Prostate gland (tissue), 2 donors: ENCODE data around the gene RUVBL1. TPM values are rescaled to one million over a fixed set of nuclear protein-coding genes. Genes with fewer than 3 reads are reported as not detected.
"Not testable (repeated sequence)": the region's sequence is repeated elsewhere in the genome, so short reads cannot be mapped to it uniquely, and the experiment has no call there.

Experiments used
- DNase-seq: peaks from one replicate; pipeline ENCODE4 v3.0.0-alpha.2; 2019; ENCODE audit warnings: low spot score
- H3K27ac ChIP-seq, 2 donors: fragments of 200-600 bp; sonication (generic); 2 replicates each; pipeline ENCODE4 v1.5.1; 2017 to 2019
- H3K27me3 ChIP-seq: fragments of 200-600 bp; sonication (generic); replicated peaks from 2 replicates; pipeline ENCODE4 v1.5.1; 2019; ENCODE audit not compliant: insufficient read depth
- H3K36me3 ChIP-seq, 2 donors: fragments of 200-600 bp; sonication (generic); 1 replicate in 1 of 2; 2 replicates in 1 of 2; pipeline versions ENCODE4 v1.5.1 to v1.8.1; 2017 to 2019
- H3K4me1 ChIP-seq: fragments of 200-600 bp; sonication (generic); replicated peaks from 2 replicates; pipeline ENCODE4 v1.5.1; 2019
- H3K4me3 ChIP-seq, 2 donors: fragments of 200-600 bp; sonication (generic); 2 replicates each; pipeline ENCODE4 v1.5.1; 2017 to 2019
- H3K9me3 ChIP-seq: fragments of 200-600 bp; sonication (generic); 2 replicates; pipeline ENCODE4 v1.5.1; 2017
- CTCF ChIP-seq, 4 experiments: fragments of 200-600 bp in 2 of 4; fragments of 450-650 bp in 2 of 4; sonication (generic) in 2 of 4; IDR thresholded peaks; 1 replicate in 3 of 4; 2 replicates in 1 of 4; pipeline ENCODE4 v1.5.1; 2016 to 2019; ENCODE audit warnings: antibody characterized with exemption in 4 of 4, mild to moderate bottlenecking in 2 of 4, moderate library complexity in 2 of 4
- POLR2A ChIP-seq: fragments of 450-650 bp; IDR thresholded peaks from one replicate; pipeline ENCODE4 v1.6.1; 2016; ENCODE audit warnings: antibody characterized with exemption, mild to moderate bottlenecking
- POLR2AphosphoS5 ChIP-seq: sonication (generic); formaldehyde crosslinking; IDR thresholded peaks from one replicate; pipeline ENCODE4 v1.6.1; 2017; ENCODE audit warnings: antibody characterized with exemption
- WGBS: methylation state at CpG from one replicate; pipeline ENCODE4 v1.1.5; 2018; 5-methylcytosine and 5-hydroxymethylcytosine counted together
- intact Hi-C: fragments of 100-400 bp; cut with DNase I; formaldehyde crosslinking; loops from one replicate; pipeline ENCODE4 v1.14.2; 2022
- total RNA-seq, 2 donors: library from RNA; depleted of rRNA; stranded (reverse); fragments of >200 nt; gene quantifications; one replicate each; pipeline ENCODE4 v1.1.0, GENCODE V29; 2016

The RUVBL1 gene
- total RNA-seq, 2 donors from 2014 or later: 24.0 to 28.1 TPM

- intact Hi-C loops: no loop called here
- no peak overlapping the region for H3K27ac ChIP-seq
- no peak overlapping the region for H3K4me3 ChIP-seq
- no peak for DNase-seq
- WGBS: 94% methylated on average over 3 of the region's 3 CpGs
- no peaks in the 10 kb centered on the region for H3K9me3 ChIP-seq
- no peaks in the 10 kb centered on the region for H3K4me1 ChIP-seq
- no peaks in the 10 kb centered on the region for H3K36me3 ChIP-seq
- H3K27me3 ChIP-seq: no peaks in the 10 kb centered on the region
- TF ChIP-seq POLR2A (no peak), POLR2AphosphoS5 (no peak), CTCF (IDR thresholded peaks at IDR 0.05) (no peak)
Observed at GRCh38 chr3:128155616-128156360, 32.2 kb upstream of the RUVBL1 start.

- H3K4me1 ChIP-seq, H3K27me3 ChIP-seq, DNase-seq, H3K9me3 ChIP-seq, intact Hi-C loops, H3K36me3 ChIP-seq: not testable (repeated sequence)
- 83% methylated on average over 16 of the region's 16 CpGs for WGBS
- Histone ChIP-seq H3K27ac (peak overlapping the region in 1 of 2 donors; percentile 82), H3K4me3 (peak overlapping the region; percentile 85 to 93)
Observed at GRCh38 chr3:128154354-128154753, 30.7 kb upstream of the RUVBL1 start.

GRCh38 chr3:128153156-128154041 is 29.8 kb upstream of the RUVBL1 start, which contains the start of gene EEFSEC:
TSS of gene EEFSEC (plus strand) at chr3:128153481. CDS start at chr3:128153508, 27 bp downstream.
- Histone ChIP-seq H3K4me1 (no peaks in the 10 kb centered on the region), H3K27me3 (no peaks in the 10 kb centered on the region), H3K36me3 (no peaks in the 10 kb centered on the region), H3K4me3 (peak within 1 kb of the TSS; percentile 85 to 93), H3K27ac (peak within 1 kb of the TSS; percentile 80 to 82), H3K9me3 (no peaks in the 10 kb centered on the region)
- TF ChIP-seq CTCF (IDR thresholded peaks at IDR 0.05) (peak in 2 of 4 experiments; percentile 6 to 18), POLR2A (no peak), POLR2AphosphoS5 (peak; percentile 80)
- WGBS: 0% methylated on average over 60 of the region's 96 CpGs
- DNase-seq: peak; percentile 55
- intact Hi-C loops: loop anchor here (2.0 kb wide), 1 partner anchor 31 kb away; the partner anchor contains the start of gene RUVBL1

- Histone ChIP-seq H3K27me3 (no peaks in the 10 kb centered on the region), H3K36me3 (no peaks in the 10 kb centered on the region), H3K9me3 (no peaks in the 10 kb centered on the region), H3K4me1 (no peaks in the 10 kb centered on the region), H3K4me3 (peak overlapping the region; percentile 85 to 93), H3K27ac (peak overlapping the region; percentile 80 to 82)
- no peak for DNase-seq
- TF ChIP-seq POLR2A (no peak), POLR2AphosphoS5 (no peak), CTCF (IDR thresholded peaks at IDR 0.05) (no peak)
- intact Hi-C loops: loop anchor here (2.0 kb wide), 1 partner anchor 30 kb away; the partner anchor contains the start of gene RUVBL1
- 46% methylated on average over 18 of the region's 29 CpGs for WGBS
Observed at GRCh38 chr3:128152419-128153155, 29.0 kb upstream of the RUVBL1 start.
